ENCODE results near the gene TSPYL4.
"Not testable (repeated sequence)": the region's sequence is repeated elsewhere in the genome, so short reads cannot be mapped to it uniquely, and the experiment has no call there.

The TSPYL4 gene
- 2.4 to 10.7 (median 4.5) reads per million in 18 experiments for total RNA-seq

GRCh38 chr6:116253505-116254296 is at the start of gene TSPYL4:
Gene TSPYL4 (minus strand): TSS chr6:116254075. CDS start chr6:116254008, 67 bp downstream.
- DNase-seq = peak; percentile 93 to 95

GRCh38 chr6:116301104-116301503 is 47.2 kb upstream of the TSPYL4 start:
- no peak for DNase-seq

GRCh38 chr6:116300566-116300965 is 46.7 kb upstream of the TSPYL4 start:
- DNase-seq = no peak

GRCh38 chr6:116298973-116299372 is 45.1 kb upstream of the TSPYL4 start:
- DNase-seq = peak; percentile 62 to 83

DNA sequence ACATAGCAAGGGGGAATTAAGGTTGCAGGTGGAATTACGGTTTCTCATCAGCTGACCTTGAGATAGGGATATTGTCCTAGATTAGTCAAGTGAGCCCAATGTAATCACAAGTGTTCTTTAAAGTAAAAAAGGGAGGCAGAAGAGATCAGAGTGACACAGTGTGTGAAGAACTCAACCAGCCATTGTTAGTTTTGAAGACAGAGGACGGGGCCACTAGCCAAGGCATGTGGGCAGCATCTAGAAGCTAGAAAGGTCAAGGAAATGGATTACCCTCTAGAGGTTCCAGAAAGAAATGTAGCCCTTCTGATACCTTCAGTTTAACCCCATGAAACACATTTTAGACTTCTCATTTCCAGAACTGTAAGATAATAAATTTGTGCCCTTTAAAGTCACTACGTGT is 44.4 kb upstream of the TSPYL4 start:
- DNase-seq = no peak

DNA sequence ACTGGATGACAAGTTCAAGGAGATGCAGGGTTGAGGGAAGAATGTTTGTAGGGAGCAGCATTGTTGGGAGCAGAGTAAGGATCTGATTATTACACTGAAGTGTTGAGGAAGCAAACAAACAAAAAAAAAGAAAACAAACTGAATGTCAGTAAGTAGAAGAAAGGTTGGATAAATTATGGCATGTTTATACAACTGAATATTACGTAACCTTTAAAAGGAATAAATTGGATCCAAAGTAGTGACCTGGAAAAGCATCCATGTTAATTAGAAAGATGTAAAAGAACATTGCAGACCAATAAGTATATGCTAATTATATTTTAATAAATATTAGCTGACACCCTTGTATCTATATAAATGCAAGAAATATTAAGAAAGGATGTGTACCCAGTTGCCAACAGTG is 38.7 kb upstream of the TSPYL4 start:
- DNase-seq = no peak

DNA sequence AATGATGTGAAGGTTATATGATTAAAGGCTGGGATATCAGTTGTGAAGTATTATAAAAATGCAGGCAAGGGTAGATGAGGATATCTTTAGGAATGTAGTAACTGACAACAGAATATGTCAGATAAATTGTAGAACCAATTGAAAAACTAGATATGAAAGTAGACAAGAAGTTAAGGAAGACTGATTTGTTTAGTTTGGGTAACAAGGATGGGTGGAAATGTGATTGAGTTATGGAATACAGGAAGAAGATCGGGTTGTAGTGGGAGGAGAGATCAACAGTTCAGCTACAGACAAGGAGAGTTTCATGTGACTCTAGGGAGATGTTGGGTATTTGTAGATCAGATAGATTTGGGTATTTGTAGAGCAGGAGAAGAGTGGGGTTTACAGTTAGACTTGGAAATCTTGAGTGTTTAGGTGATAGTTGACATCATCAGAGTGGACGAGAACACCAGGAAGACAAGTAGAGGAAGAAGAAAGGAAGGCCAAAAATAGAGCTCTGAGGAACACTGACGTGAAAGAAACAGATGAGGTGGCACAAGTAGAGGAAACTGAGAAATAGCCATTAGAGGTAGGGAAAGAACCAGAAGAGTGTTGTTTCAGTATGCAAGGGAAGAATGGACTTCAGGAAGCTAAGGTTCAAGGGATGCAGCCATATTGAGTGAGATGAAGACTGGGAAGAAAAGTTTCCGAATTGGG is 38.0 kb upstream of the TSPYL4 start:
- no peak for DNase-seq

GRCh38 chr6:116290799-116291198 is 36.9 kb upstream of the TSPYL4 start:
- no peak for DNase-seq

- no peak for DNase-seq
Measured at GRCh38 chr6:116289876-116290275, 36.0 kb upstream of the TSPYL4 start.

DNA sequence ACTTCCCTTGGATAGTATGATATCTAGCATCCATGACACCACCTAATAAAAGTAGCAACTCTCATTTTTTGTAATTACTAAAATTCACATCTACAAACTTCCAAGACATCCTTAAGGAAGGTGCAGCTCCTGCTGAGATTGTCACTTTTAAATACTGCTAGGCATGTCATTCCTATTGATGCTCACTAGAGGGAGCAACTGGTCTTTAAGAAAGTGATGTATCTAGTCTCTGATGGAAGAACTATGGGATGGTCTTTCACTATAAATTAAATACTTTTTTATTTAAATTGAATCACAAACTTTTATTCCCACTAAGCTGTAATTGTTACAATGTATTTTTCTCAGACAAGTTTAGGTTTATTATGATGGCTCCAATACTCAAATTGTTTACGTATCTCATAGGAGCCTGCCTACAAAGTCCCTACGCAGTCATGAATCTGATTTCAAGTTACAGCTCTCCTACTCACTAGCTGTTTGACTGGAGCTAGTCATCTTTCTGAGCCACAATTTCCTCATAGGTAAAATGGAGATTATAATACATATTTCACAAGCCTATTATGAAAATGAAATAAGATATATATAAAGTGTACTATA is 33.9 kb upstream of the TSPYL4 start:
- peak; percentile 49 to 62 for DNase-seq

GRCh38 chr6:116286773-116287358 is 33.0 kb upstream of the TSPYL4 start:
- peak; percentile 30 to 53 for DNase-seq

GRCh38 chr6:116284984-116285383 is 31.1 kb upstream of the TSPYL4 start:
- not testable (repeated sequence) for DNase-seq

- no peak for DNase-seq
Measured at GRCh38 chr6:116283191-116283590, 29.3 kb upstream of the TSPYL4 start.

GRCh38 chr6:116282698-116283097 is 28.8 kb upstream of the TSPYL4 start:
- peak in 1 of 2 donors; percentile 19 for DNase-seq

DNA sequence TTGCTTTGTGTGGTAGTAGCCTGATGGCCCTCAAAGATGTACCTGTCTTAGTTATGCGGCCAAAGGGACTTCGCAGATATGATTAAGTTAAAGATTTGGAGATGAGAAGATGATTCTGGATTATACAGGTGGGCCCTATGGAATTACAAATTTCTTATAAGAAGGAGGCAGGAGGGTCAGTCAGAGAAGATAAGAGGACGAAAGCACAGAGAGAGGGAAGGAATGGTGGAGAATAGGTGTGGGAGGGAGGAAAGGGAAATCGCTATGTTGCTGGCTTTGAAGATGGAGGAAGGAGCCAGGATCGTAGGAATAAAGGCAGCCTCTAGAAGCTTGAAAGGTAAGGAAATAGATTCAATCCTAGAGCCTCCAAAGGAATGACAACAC is 27.1 kb upstream of the TSPYL4 start:
- DNase-seq = no peak

- DNase-seq = no peak
Measured at GRCh38 chr6:116280161-116280932, 26.5 kb upstream of the TSPYL4 start.

GRCh38 chr6:116279232-116280160 is 25.6 kb upstream of the TSPYL4 start, which contains the start of gene TSPYL1:
Gene TSPYL1 (minus strand): TSS chr6:116279930. CDS start chr6:116279830, 100 bp downstream.
- peak; percentile 97 to 98 for DNase-seq

DNA sequence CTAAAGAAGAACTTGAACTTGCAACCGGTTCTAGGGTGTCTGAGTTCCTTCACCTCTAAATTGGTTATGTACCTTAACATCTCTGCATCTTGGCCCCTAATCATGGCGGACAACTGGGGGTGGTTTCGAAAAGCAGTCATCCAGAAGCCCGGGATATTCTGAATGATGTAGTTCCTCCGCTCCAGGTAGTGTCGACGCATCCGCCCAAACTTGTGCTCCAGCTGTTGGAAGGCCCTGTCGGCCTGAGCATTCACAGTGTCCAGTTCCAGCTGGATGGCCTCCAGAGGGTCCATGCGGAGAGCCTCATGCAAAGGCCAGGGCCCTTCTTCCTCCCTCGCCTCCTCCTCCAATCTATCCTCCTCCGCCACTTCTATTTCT is 25.0 kb upstream of the TSPYL4 start:
- DNase-seq = no peak

DNA sequence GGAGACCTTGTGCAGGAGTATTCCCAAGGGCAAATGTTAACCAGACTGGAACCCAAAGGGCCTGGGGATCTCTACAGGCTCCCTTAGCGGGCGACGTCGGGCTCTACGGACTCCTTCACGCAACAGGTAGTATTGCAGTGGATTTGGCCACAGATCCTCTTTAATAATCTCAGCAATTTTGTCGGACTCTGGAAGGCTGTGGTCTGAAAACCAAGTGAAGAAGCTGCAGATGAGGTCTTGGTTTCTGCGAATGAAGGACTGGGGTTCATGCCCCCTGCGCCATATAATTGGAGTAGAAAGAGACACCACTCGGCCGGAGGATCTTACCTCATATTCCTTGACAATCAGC is 24.6 kb upstream of the TSPYL4 start:
- DNase-seq = no peak

GRCh38 chr6:116277124-116277523 is 23.2 kb upstream of the TSPYL4 start:
- DNase-seq = no peak

DNA sequence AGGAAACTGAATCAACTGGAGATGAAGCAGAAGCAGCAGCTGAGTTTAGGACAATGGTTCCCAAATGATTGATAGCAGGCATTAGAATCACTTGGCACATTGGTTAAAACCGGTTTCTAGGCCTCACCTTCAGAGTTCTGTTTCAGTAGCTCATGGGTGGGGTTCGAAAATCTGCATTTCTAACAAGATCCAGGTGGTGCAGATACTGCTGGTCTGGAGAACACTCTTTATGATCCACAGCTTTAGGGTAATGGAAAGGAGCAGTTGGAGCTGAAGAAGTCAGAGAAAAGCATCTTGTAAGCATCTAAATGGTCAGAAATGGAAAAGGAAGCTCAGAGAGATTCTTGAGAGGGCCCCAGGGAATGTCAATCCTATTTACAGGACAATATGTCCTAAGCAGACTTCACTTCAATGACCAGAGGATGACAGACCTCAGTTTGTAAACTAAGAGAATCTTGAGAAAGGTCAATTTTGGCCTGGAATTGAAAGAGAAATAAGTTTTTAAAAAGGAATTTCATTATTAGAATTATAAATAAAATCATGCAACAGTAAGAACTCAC is 17.4 kb upstream of the TSPYL4 start:
- DNase-seq = no peak
